ENCODE measurements around the gene PRR14.

PRR14 gene

GRCh38 chr16:30660424-30661261 is 9.9 kb downstream of the PRR14 start:
- DNase-seq: no peak

GRCh38 chr16:30662449-30662848 is 11.7 kb downstream of the PRR14 start:
- no peak for DNase-seq

GRCh38 chr16:30663038-30663437 is 12.3 kb downstream of the PRR14 start:
- DNase-seq: no peak

- no peak for DNase-seq
Observed at GRCh38 chr16:30663820-30664219, 13.1 kb downstream of the PRR14 start.

DNA sequence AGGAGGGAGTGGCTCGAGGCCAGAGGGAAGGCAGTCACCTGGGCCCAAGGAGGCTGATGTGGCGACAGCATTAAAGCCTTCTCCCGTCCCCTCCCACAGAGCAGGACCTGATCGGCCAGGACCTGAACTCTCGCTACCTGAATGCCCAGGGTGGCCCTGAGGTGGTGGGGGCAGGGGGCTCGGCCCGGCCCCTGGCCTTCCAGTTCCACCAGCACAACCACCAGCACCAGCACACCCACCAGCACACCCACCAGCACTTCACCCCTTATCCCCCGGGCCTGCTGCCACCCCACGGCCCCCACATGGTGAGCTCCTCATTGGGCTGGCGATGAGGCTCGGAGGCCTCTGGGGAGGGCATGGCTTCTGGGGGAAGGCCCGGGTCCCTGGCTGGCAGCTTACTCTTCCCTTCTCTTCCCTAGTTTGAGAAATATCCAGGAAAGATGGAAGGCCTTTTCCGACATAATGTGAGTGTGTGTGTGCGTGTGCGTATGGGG is 13.9 kb downstream of the PRR14 start:
- DNase-seq: no peak

- no peak for DNase-seq
Observed at GRCh38 chr16:30665155-30665829, 14.5 kb downstream of the PRR14 start.

DNA sequence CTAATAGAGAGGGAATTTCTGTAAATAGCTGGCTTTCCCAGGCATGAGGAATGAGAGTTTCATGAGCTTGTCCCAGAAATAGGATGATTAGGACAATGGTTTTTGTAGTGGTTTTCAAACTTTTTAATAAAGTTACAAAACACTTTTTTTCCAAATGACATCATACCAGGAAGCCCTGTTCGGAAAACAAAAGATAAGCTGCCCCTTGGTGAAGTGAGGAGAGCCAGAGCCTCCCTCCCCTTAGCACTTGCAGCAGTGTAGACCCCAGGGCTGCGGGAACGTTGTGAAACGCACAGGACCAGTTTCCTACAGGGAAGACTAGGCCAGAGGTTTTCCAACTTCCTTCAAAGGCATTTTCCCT is 15.1 kb downstream of the PRR14 start:
- DNase-seq: no peak

- DNase-seq: no peak
Observed at GRCh38 chr16:30666681-30667080, 15.9 kb downstream of the PRR14 start.

GRCh38 chr16:30667361-30667905 is 16.7 kb downstream of the PRR14 start:
- no peak for DNase-seq

- no peak for DNase-seq
Observed at GRCh38 chr16:30668393-30668792, 17.6 kb downstream of the PRR14 start.

GRCh38 chr16:30669026-30669902 is 18.5 kb downstream of the PRR14 start:
- DNase-seq: no peak

- DNase-seq: no peak
Observed at GRCh38 chr16:30669903-30670824, 19.4 kb downstream of the PRR14 start.

GRCh38 chr16:30675143-30675542 is 24.4 kb downstream of the PRR14 start:
- no peak for DNase-seq

GRCh38 chr16:30677931-30678585 is 27.3 kb downstream of the PRR14 start:
- no peak for DNase-seq

- DNase-seq: no peak
Observed at GRCh38 chr16:30678586-30678970, 27.8 kb downstream of the PRR14 start.

DNA sequence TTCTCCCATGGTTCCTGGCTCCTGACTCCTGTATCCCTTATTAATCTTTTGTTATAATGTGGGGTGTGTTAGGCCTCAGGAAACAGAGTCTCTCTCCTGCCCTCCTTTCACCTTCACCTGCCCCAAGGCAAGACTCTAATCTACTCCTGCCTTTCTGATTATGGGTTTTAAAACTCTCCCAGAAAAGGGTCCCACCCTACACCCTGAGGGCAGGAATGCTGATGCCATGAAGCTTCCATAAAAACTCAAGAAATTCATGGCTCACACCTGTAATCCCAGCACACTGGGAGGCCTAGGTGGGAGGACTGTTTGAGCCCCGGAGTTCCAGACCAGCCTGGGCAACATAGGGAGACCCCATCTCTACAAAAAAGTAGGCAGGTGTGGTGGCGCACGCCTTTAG is 29.6 kb downstream of the PRR14 start:
- DNase-seq: no peak

DNA sequence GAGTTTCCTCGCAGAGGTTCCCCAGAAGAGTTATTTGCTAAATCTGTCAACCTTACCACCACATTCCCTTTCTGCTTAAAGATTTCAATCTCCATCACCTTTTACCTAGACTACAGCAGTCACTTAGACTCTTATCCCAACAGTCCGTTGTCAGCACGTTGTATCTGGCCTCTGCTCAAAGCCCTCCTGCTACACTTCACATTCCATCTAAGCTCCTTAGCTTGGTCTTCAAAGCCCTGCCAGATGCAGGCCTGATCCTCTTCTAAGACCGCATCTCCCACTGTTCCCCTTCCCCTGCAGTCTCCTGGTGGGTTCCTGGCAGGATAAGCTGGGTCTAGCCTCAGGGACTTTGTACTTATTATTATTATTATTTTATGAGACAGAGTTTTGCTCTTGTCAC is 37.9 kb downstream of the PRR14 start:
- DNase-seq: no peak

DNA sequence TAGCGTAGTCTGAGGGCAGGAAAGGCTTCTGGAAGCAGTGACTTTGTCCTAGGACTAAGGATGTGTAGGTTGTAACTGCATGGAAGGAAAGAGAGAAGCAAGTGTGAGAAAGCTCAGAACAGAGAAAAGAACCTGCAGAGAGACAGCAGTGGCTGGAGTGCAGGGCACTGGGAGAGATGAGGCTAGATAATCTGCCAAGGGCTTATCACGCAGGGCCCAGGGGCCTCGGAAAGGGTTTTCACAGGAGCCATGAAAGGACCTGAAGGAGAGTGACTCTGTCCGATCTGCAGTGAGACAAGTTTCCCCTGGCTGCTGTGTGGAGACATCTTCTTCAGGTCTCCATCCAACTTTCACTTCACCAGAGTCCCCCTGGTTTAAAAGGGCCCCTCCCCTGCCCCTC is 41.1 kb downstream of the PRR14 start:
- DNase-seq: no peak

DNA sequence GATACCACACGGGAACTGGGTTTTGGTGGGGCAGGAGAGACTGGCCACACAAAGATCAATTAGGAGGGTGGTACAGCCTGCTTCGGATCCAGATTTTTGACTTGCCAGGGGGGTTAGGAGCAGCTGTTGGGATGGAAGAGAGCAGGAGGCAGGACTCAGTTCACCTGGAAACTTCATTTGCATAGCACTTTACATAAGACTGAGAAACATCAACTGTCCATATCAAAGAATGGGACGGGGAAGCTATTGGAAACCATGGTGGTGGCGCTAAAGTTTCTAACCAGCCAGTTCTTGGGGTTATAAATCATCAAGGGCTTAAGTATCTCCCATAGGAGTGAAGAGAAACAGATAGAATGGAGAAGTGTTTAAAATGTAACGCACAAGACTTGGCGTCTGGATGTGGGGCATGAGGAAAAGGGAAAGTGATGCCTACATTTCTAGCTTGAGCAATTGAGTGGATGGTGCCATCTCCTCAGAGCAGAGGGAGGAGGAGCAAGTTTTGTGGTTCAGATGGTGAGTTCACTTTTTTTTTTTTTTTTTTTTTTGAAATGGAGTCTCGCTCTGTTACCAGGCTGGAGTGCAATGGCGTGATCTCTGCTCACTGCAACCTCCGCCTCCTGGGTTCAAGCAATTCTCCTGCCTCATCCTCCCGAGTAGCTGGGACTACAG is 41.8 kb downstream of the PRR14 start:
- DNase-seq: no peak

DNA sequence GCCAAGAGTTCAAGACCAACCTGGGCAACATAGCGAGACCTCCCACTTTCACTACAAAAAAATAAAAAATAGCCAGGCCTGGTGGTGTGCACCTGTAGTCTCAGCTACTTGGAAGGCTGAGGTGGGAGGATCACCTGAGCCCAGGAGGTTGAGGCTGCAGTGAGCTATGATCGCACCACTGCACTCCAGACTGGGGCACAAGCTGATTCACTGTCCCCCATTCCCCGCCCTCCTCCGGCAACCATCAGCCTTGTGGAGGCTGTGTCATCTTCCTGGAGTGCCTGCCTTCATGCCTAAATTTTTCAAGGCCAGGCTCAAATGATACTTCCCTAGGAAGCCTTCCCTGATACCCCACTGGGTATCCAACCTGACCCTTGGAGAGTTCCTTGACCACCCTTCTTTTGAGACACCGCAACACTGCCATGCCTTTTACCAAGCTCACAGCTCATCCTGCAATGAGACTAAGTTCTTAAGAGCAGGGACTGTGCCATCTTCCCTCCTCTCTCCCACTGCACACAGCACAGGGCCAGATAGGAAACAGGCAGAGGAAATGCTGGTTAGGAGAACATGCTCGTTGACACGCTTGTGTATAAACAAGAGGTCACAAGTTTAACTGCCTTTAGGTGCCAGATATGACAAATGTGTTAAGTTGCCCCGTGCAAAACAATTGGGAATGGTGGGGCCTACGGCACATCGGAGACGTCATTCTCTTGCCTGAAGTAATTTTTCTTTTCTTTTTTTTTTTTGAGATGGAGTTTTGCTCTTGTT is 44.4 kb downstream of the PRR14 start:
- no peak for DNase-seq
